Natural killer cell (primary cell): ENCODE measurements around the gene LAG3. TPM values are rescaled to one million over a fixed set of nuclear protein-coding genes. Genes with fewer than 3 reads are reported as not detected.

Source experiments
- ATAC-seq, 3 donors: fragments of 150-1000 bp in 2 of 3; fragments of 200-7000 bp in 1 of 3; cut with Tn5 transposase; 1 replicate in 1 of 3; 2 replicates in 2 of 3; pipeline ENCODE4 v1.10.0; 2021; ENCODE audit warnings: mild to moderate bottlenecking in 2 of 3, moderate library complexity in 2 of 3
- DNase-seq, 2 donors: peaks; one replicate each; pipeline versions ENCODE4 v3.0.0 to v3.0.0-alpha.2; 2013 to 2021; ENCODE audit warnings: mixed read lengths in 1 of 2
- H3K27ac ChIP-seq: one replicate; pipeline ENCODE4 v1.5.1; 2013; ENCODE audit warnings: mild to moderate bottlenecking, low read length
- H3K27me3 ChIP-seq: one replicate; pipeline ENCODE4 v1.6.1; 2013; ENCODE audit warnings: low read length; ENCODE audit not compliant: control insufficient read depth, insufficient read depth
- H3K36me3 ChIP-seq: one replicate; pipeline ENCODE4 v1.6.1; 2013; ENCODE audit warnings: low read length; ENCODE audit not compliant: control insufficient read depth, insufficient read depth
- H3K4me1 ChIP-seq: one replicate; pipeline ENCODE4 v1.6.1; 2013; ENCODE audit warnings: low read length; ENCODE audit not compliant: control insufficient read depth, insufficient read depth
- H3K4me3 ChIP-seq: one replicate; pipeline ENCODE4 v1.5.1; 2013; ENCODE audit warnings: low read length
- H3K9me3 ChIP-seq: one replicate; pipeline ENCODE4 v1.6.1; 2013; ENCODE audit warnings: low read length; ENCODE audit not compliant: control insufficient read depth, insufficient read depth
- H3K27ac Mint-ChIP-seq, 2 donors: one replicate each; pipeline ENCODE4 v1.8.0; 2022; ENCODE audit warnings: mild to moderate bottlenecking in 2 of 2, mixed read lengths in 2 of 2, moderate library complexity in 1 of 2
- H3K27me3 Mint-ChIP-seq, 2 donors: one replicate each; pipeline ENCODE4 v1.8.0; 2022; ENCODE audit warnings: low read depth in 2 of 2, mixed read lengths in 2 of 2
- H3K36me3 Mint-ChIP-seq: one replicate; pipeline ENCODE4 v1.8.0; 2022; ENCODE audit warnings: mixed read lengths
- H3K4me1 Mint-ChIP-seq, 2 donors: one replicate each; pipeline ENCODE4 v1.8.0; 2022; ENCODE audit warnings: mixed read lengths in 2 of 2
- H3K4me3 Mint-ChIP-seq: one replicate; pipeline ENCODE4 v1.8.0; 2022; ENCODE audit warnings: mild to moderate bottlenecking, moderate library complexity, mixed read lengths
- H3K9me3 Mint-ChIP-seq, 2 donors: one replicate each; pipeline ENCODE4 v1.8.0; 2022; ENCODE audit warnings: mixed read lengths in 2 of 2
- CTCF ChIP-seq: fragments of 200-600 bp; IDR thresholded peaks from one replicate; pipeline ENCODE4 v1.8.0; 2022; ENCODE audit warnings: antibody characterized with exemption
- WGBS: methylation state at CpG from one replicate; pipeline ENCODE4 v1.1.7; 2013; ENCODE audit warnings: missing lambda C conversion rate; ENCODE audit not compliant: insufficient coverage; 5-methylcytosine and 5-hydroxymethylcytosine counted together
- intact Hi-C: fragments of 100-400 bp; cut with micrococcal nuclease; formaldehyde crosslinking; loops from one replicate; pipeline ENCODE4 v1.14.2; 2022
- total RNA-seq, 4 donors: library from RNA; stranded (reverse); fragments of 120-200 nt in 1 of 4; gene quantifications; one replicate each; pipeline versions ENCODE4 v1.2.3 to v1.2.4, GENCODE V29; 2013 to 2022

LAG3 gene
- total RNA-seq, 3 donors from 2014 or later (not counting 1 experiment from before 2014, with no cell fraction given): 0.36 to 7.6 (median 0.78) TPM

GRCh38 chr12:6748761-6749160, 23.6 kb upstream of the LAG3 start:
- no peak overlapping the region for H3K27ac Mint-ChIP-seq
- Histone ChIP-seq H3K4me1 (peaks cover 28% of the 10 kb centered on the region), H3K27me3 (no peaks in the 10 kb centered on the region), H3K27ac (no peak overlapping the region), H3K4me3 (no peak overlapping the region), H3K9me3 (no peaks in the 10 kb centered on the region), H3K36me3 (peaks cover 54% of the 10 kb centered on the region)
- intact Hi-C loops: no loop called here
- DNase-seq: no peak
- H3K36me3 Mint-ChIP-seq: peaks cover 14% of the 10 kb centered on the region
- peaks cover 3 to 43% of the 10 kb centered on the region in 2 donors for H3K4me1 Mint-ChIP-seq
- H3K4me3 Mint-ChIP-seq: no peak overlapping the region
- 95% methylated on average over 28 of the region's 28 CpGs for WGBS
- no peaks in the 10 kb centered on the region for H3K27me3 Mint-ChIP-seq
- no peaks in the 10 kb centered on the region for H3K9me3 Mint-ChIP-seq
- no peak for TF ChIP-seq CTCF
- ATAC-seq: no peak

- 95% methylated on average over 3 of the region's 4 CpGs for WGBS
- H3K36me3 ChIP-seq: peaks cover 54% of the 10 kb centered on the region
- no peak overlapping the region for H3K4me3 Mint-ChIP-seq
- no peak for TF ChIP-seq CTCF
- no peak for DNase-seq
- peaks cover 5 to 40% of the 10 kb centered on the region in 2 donors for H3K4me1 Mint-ChIP-seq
- H3K9me3 Mint-ChIP-seq: no peaks in the 10 kb centered on the region
- peak overlapping the region in 1 of 2 donors; percentile 97 for H3K27ac Mint-ChIP-seq
- peaks cover 14% of the 10 kb centered on the region for H3K36me3 Mint-ChIP-seq
- no peak overlapping the region for H3K4me3 ChIP-seq
- intact Hi-C loops: loop anchor here (5.0 kb wide), 2 partner anchors 77 to 143 kb away; partner anchors contain the start of genes CHD4 and P3H3
- ATAC-seq: no peak
- H3K9me3 ChIP-seq: no peaks in the 10 kb centered on the region
- H3K27me3 ChIP-seq: no peaks in the 10 kb centered on the region
- peaks cover 25% of the 10 kb centered on the region for H3K4me1 ChIP-seq
- H3K27ac ChIP-seq: no peak overlapping the region
- no peaks in the 10 kb centered on the region for H3K27me3 Mint-ChIP-seq
These were observed 21.8 kb upstream of the LAG3 start for GRCh38 chr12:6750506-6750905.

GRCh38 chr12:6751767-6752166, 20.6 kb upstream of the LAG3 start:
- H3K36me3 Mint-ChIP-seq: peaks cover 14% of the 10 kb centered on the region
- peaks cover 5 to 38% of the 10 kb centered on the region in 2 donors for H3K4me1 Mint-ChIP-seq
- Histone ChIP-seq H3K4me3 (no peak overlapping the region), H3K9me3 (no peaks in the 10 kb centered on the region), H3K27me3 (no peaks in the 10 kb centered on the region), H3K27ac (peak overlapping the region; percentile 93), H3K4me1 (peaks cover 16% of the 10 kb centered on the region), H3K36me3 (peaks cover 49% of the 10 kb centered on the region)
- H3K4me3 Mint-ChIP-seq: peak overlapping the region; percentile 95
- ATAC-seq (no peak), DNase-seq (no peak)
- no peaks in the 10 kb centered on the region for H3K9me3 Mint-ChIP-seq
- TF ChIP-seq CTCF: no peak
- H3K27me3 Mint-ChIP-seq: peaks cover 0 to 6% of the 10 kb centered on the region in 2 donors
- 95% methylated on average over 7 of the region's 7 CpGs for WGBS
- intact Hi-C loops: loop anchor here (2.0 to 5.0 kb wide), 3 partner anchors 76 to 144 kb away; partner anchors contain the start of genes CHD4, P3H3 and SPSB2
- peak overlapping the region; percentile 95 to 97 for H3K27ac Mint-ChIP-seq
